ENCODE results near the gene RBPJ.

The RBPJ gene

DNA sequence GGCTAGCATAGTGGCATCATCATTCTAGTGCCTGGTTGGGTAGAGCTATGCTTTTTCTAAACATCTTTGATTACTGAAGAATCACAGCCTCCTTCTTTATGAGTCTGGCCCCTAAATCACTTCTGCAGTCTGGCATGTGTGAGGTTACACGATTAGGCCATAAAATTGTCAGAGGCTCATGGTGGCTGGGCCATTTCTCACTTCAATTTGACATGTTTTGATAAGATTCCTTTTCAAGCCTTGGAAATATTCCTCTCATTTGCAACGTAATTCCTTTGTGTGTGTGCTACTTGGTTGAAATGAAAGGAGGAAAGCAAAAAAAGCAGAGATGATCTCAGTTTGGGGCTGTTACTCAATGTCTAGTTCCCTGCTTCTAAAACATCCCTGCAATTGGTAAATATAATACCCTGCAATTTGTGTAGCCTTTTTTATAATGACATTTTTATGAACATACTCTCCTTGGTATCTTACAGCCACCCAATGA lies 163.3 kb downstream of the RBPJ start:
- no peak for DNase-seq (ENCODE audit: low read depth, low spot score)
- in situ Hi-C loops (cut with HindIII; ENCODE audit: low sequenced_read_pairs), result no loop called here
- no peak overlapping the region for H3K4me3 ChIP-seq (ENCODE audit: low read depth, low read length)
- TF ChIP-seq, protein P1, sequence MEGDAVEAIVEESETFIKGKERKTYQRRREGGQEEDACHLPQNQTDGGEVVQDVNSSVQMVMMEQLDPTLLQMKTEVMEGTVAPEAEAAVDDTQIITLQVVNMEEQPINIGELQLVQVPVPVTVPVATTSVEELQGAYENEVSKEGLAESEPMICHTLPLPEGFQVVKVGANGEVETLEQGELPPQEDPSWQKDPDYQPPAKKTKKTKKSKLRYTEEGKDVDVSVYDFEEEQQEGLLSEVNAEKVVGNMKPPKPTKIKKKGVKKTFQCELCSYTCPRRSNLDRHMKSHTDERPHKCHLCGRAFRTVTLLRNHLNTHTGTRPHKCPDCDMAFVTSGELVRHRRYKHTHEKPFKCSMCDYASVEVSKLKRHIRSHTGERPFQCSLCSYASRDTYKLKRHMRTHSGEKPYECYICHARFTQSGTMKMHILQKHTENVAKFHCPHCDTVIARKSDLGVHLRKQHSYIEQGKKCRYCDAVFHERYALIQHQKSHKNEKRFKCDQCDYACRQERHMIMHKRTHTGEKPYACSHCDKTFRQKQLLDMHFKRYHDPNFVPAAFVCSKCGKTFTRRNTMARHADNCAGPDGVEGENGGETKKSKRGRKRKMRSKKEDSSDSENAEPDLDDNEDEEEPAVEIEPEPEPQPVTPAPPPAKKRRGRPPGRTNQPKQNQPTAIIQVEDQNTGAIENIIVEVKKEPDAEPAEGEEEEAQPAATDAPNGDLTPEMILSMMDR (IDR thresholded peaks at IDR 0.05; ENCODE audit: low read depth, low read length), result no peak

DNA sequence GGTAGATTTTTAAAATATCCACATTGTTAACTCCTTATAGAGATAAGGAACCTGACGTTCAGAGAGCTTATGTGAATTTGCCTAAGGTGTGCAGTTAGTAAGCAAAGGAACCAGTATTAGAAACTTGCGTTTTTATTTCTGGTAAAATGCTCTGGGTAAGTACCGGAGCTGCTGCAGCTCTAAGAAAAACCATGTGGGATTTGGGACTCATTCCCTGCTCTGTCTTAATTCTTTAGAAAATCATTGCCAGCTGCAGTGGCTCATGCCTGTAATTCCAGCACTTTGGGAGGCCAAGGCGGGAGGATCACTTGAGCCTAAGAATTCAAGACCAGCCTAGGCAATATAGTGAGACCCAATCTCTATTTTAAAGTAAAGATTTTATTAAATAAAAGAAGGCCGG lies 163.7 kb downstream of the RBPJ start:
- DNase-seq (ENCODE audit: low read depth, low spot score), result no peak
- in situ Hi-C loops (cut with HindIII; ENCODE audit: low sequenced_read_pairs), result no loop called here
- H3K4me3 ChIP-seq (ENCODE audit: low read depth, low read length), result no peak overlapping the region
- TF ChIP-seq, protein P1 (IDR thresholded peaks at IDR 0.05; ENCODE audit: low read depth, low read length), result no peak
